ENCODE data around the gene IQCK.

Gene IQCK

DNA sequence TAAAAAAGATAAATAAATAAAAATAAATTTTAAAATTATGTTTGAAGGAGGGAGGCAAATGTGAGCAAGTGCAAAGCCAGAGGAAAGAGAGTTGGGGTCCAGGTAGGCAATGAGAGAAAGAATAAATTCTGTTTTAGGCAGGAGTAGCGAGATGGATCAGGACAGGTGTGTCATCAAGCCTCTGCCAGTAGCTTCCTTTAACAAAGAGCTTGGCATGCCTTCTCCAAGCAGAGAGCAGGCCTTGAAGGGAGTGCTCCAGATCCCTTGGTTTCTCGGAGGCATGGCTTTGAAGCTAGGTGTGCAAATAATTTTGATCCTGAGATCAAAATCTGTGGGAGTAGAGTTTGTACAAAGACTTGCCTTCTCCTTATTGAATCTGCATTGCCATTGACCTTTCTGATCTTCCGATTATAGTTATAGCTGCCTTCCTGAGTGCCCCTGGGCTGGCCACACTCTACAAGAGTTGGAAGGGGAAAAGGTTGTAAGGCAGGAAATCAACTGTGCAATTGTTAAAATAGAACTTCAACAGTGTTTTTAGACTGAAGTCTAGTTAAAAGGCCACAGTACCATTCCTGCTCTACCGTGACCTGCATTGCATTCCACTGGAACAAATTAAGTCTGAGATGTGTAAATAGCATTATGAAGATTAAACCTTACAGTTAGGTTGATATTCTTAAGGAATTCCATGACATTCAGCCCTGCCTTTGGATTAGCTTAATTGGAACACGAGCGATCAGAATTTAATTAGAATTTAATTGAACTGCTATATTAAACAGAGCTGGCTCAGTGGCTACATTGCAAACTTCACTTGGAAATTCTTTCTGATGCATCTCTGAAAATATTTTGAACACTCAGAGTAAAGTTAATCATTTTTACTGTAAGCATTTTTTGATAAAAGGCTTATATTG is 33.7 kb downstream of the IQCK start:
- no peaks in the 10 kb centered on the region for H3K9me2 ChIP-seq (replicated peaks; ENCODE audit: insufficient read depth, low read length)
- no peak overlapping the region for H3K27ac ChIP-seq (ENCODE audit: low read depth, low read length)
- H3K36me3 ChIP-seq (ENCODE audit: low read length) = no peaks in the 10 kb centered on the region
- no peak overlapping the region for H3K9ac ChIP-seq (ENCODE audit: low read length)
- no peaks in the 10 kb centered on the region for H3K9me3 ChIP-seq (ENCODE audit: insufficient read depth, low read length)
- H3K79me2 ChIP-seq (ENCODE audit: insufficient read depth, low read length) = no peaks in the 10 kb centered on the region
- H3K4me2 ChIP-seq (ENCODE audit: low read depth, low read length, poor library complexity, severe bottlenecking) = no peak overlapping the region
- H3F3A ChIP-seq (ENCODE audit: insufficient read depth) = no peaks in the 10 kb centered on the region
- no peak overlapping the region for H3K4me3 ChIP-seq (ENCODE audit: insufficient read depth, low read length, poor library complexity, severe bottlenecking)
- no peak overlapping the region for H2AFZ ChIP-seq (ENCODE audit: low read depth, low read length, severe bottlenecking)
- H3K27me3 ChIP-seq (ENCODE audit: low read length) = no peaks in the 10 kb centered on the region
- TF ChIP-seq, protein P1, sequence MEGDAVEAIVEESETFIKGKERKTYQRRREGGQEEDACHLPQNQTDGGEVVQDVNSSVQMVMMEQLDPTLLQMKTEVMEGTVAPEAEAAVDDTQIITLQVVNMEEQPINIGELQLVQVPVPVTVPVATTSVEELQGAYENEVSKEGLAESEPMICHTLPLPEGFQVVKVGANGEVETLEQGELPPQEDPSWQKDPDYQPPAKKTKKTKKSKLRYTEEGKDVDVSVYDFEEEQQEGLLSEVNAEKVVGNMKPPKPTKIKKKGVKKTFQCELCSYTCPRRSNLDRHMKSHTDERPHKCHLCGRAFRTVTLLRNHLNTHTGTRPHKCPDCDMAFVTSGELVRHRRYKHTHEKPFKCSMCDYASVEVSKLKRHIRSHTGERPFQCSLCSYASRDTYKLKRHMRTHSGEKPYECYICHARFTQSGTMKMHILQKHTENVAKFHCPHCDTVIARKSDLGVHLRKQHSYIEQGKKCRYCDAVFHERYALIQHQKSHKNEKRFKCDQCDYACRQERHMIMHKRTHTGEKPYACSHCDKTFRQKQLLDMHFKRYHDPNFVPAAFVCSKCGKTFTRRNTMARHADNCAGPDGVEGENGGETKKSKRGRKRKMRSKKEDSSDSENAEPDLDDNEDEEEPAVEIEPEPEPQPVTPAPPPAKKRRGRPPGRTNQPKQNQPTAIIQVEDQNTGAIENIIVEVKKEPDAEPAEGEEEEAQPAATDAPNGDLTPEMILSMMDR (IDR thresholded peaks at IDR 0.05; ENCODE audit: insufficient read depth, low read length, poor library complexity, severe bottlenecking) = no peak
- no peak for TF ChIP-seq EZH2phosphoT487 (conservative IDR thresholded peaks at IDR 0.05; ENCODE audit: low read length)
- no peaks in the 10 kb centered on the region for H4K20me1 ChIP-seq (ENCODE audit: low read depth, low read length)

DNA sequence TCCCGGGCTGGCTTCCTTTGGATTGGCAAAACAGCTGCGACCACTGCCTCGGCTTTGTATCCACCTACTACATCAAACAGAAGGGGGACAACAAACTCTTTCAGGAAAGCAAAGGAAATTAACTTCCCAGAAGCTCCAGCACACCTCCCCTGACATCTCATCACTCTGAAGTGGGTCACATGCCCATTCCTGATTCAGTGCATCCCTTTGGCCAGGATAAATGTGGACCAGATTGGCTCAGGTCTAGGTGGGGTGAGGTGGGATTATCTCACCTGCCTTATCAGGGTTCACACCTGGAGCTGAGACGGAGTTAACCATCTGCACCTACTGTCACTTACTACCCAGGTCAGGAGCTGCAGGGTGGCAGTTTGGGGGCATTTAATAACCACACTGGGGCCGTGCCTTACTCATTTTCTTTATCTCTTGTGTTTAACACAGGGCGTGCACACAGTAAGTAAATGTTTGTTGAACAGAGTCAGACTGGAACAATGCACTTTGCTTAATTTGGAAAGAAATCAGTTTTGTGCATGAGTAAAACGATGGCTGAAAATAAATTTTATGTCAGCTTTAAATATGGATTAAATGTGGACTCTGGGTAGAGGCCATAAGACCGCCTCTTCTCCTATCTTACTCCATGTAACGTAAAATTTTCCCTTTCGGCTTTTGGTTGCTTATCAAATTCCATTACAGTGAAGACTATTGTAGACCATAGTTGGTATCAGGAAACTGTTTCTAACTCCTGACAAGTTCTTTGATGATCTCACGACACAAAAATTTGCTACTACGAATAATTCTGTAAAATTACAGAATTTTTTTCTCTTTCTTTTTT is 36.0 kb downstream of the IQCK start:
- no peak overlapping the region for H2AFZ ChIP-seq (ENCODE audit: low read depth, low read length, severe bottlenecking)
- no peaks in the 10 kb centered on the region for H3K9me3 ChIP-seq (ENCODE audit: insufficient read depth, low read length)
- H3K9ac ChIP-seq (ENCODE audit: low read length) = no peak overlapping the region
- H3K9me2 ChIP-seq (replicated peaks; ENCODE audit: insufficient read depth, low read length) = no peaks in the 10 kb centered on the region
- TF ChIP-seq, protein P1 (IDR thresholded peaks at IDR 0.05; ENCODE audit: insufficient read depth, low read length, poor library complexity, severe bottlenecking) = no peak
- TF ChIP-seq EZH2phosphoT487 (conservative IDR thresholded peaks at IDR 0.05; ENCODE audit: low read length) = no peak
- no peaks in the 10 kb centered on the region for H3F3A ChIP-seq (ENCODE audit: insufficient read depth)
- H3K4me3 ChIP-seq (ENCODE audit: insufficient read depth, low read length, poor library complexity, severe bottlenecking) = no peak overlapping the region
- H3K27ac ChIP-seq (ENCODE audit: low read depth, low read length) = no peak overlapping the region
- H4K20me1 ChIP-seq (ENCODE audit: low read depth, low read length) = no peaks in the 10 kb centered on the region
- no peak overlapping the region for H3K4me2 ChIP-seq (ENCODE audit: low read depth, low read length, poor library complexity, severe bottlenecking)
- H3K79me2 ChIP-seq (ENCODE audit: insufficient read depth, low read length) = no peaks in the 10 kb centered on the region
- H3K27me3 ChIP-seq (ENCODE audit: low read length) = no peaks in the 10 kb centered on the region
- H3K36me3 ChIP-seq (ENCODE audit: low read length) = no peaks in the 10 kb centered on the region

DNA sequence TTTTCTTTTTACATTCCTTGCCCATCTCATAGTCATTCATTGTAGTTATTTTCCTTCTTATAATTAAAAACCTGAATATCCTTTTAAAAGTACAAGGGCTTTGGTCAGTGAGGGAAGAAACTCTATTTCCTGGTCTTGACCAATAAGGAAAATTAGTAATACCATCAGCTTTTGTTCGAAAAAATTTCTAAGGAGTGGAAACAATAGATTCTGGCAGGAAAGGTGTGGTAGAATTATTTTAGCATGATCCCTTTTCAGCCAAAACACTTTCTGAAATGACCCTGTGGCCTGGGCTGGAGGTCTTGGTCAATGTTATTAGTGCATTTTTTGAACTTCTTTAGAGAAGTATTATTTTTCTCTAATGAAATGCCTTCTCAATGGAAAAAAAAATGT is 36.6 kb downstream of the IQCK start:
- Histone ChIP-seq H3K79me2 (ENCODE audit: insufficient read depth, low read length) (no peaks in the 10 kb centered on the region), H3K9me2 (replicated peaks; ENCODE audit: insufficient read depth, low read length) (no peaks in the 10 kb centered on the region), H2AFZ (ENCODE audit: low read depth, low read length, severe bottlenecking) (no peak overlapping the region), H3K27ac (ENCODE audit: low read depth, low read length) (no peak overlapping the region), H3K4me3 (ENCODE audit: insufficient read depth, low read length, poor library complexity, severe bottlenecking) (no peak overlapping the region), H3K9me3 (ENCODE audit: insufficient read depth, low read length) (no peaks in the 10 kb centered on the region), H3K4me2 (ENCODE audit: low read depth, low read length, poor library complexity, severe bottlenecking) (no peak overlapping the region), H3K36me3 (ENCODE audit: low read length) (no peaks in the 10 kb centered on the region), H4K20me1 (ENCODE audit: low read depth, low read length) (no peaks in the 10 kb centered on the region), H3F3A (ENCODE audit: insufficient read depth) (no peaks in the 10 kb centered on the region), H3K9ac (ENCODE audit: low read length) (no peak overlapping the region), H3K27me3 (ENCODE audit: low read length) (no peaks in the 10 kb centered on the region)
- TF ChIP-seq, protein P1 (IDR thresholded peaks at IDR 0.05; ENCODE audit: insufficient read depth, low read length, poor library complexity, severe bottlenecking) = no peak
- TF ChIP-seq EZH2phosphoT487 (conservative IDR thresholded peaks at IDR 0.05; ENCODE audit: low read length) = no peak

All from SU-DHL-6 (cell line).